GM19438 (cell line): Measurements from ENCODE around the gene TTC7B.
"Not testable (repeated sequence)": the region's sequence is repeated elsewhere in the genome, so short reads cannot be mapped to it uniquely, and the experiment has no call there.

Experiments used
- ATAC-seq: cut with Tn5 transposase; IDR thresholded peaks from one replicate; pipeline ENCODE4 v1.9.1; 2021; ENCODE audit warnings: low read depth; ENCODE audit not compliant: unreplicated experiment

Gene TTC7B

DNA sequence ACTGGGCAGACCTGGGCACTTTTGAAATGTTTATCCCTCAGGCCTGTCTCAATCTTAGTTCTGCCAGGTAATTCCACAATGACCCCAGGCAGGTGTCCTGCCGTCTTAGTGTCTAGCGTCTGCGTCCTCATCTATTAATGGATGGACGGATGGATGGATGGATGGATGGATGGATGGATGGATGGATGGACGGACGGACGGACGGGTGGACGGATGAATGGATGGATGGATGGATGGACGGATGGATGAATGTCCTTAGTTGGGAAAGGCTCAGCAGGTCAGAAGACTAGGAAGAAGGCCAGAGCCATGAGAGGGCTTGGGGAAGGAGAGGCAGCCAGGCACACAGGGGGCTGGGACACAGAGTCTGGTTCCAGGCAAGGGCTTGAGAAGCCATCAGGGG lies 278.1 kb downstream of the TTC7B start:
- ATAC-seq, result no peak

DNA sequence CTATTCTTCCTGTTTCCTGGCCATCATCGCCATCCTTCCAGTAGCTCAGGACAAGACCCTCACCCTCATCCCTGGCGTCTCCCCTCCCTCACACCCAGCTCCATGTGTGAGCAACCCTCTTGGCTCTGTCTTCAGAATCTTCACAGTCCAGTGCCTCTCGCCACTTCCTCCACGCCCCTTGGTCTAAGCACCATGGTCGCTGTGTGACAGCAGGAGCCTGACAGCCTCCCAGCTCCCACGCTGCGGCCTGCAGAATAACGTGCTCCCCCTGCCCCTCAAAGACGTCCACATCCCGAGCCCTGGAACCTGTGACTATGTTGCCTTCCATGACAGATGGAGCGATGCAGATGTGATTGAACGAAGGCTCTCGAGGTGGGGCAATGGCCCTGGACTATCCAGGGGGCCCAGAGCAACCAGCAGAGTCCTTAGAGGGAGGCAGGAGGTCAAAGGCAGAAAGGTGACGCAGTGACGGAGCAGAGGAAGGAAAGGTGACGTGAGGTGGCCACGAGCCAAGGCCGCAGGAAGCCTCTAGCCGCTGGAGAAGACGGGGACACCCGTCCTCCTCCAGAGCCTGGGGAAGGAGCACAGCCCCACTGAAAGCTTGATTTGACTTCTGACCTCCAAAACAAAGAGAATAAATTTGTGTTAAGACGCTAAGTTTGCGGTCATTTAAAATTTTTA lies 279.6 kb downstream of the TTC7B start:
- no peak for ATAC-seq

DNA sequence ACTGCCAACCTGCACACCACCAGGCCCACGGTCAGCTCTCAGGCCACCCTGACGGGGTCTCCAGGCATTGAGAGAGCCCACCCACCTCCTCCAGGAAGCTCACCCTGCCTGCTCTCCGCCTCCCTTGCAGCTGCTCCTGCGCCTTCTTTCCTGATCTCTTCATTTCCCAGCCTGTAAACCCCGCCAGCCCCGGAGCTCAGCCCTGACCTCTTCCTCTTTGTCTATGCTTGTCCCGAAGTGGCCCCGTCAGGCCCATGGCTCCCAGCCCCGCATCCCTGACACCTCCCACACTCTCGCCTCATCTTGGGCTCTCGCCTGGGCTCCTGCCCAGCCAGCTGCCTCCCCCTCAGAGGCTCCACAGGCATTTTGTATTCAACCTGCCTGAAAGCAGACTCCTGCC lies 280.1 kb downstream of the TTC7B start:
- no peak for ATAC-seq

DNA sequence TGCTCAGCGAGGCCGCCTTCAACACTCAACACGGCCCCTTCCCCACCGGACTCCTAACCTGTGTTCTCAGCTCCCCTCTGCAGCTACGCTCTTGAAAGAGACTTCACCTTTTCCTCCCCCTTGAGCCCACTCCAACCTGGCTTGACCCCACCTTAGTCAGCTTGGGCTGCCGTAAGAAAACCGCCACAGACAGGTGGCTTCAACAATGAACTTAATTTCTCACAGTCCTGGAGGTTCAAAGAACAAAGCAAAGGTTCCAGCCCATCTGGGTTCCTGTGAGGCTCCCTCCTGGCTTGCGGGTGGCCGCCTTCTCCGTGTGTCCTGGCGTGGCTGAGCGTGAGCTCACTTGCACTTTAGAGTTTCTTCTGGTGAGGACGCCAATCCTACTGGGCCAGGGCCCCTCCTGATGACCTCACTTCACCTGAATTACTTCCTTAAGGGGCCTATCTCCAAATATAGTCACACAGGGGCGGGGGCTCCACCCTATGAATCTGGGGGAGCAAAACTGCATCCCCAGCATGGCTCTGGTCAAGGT lies 280.6 kb downstream of the TTC7B start:
- no peak for ATAC-seq

DNA sequence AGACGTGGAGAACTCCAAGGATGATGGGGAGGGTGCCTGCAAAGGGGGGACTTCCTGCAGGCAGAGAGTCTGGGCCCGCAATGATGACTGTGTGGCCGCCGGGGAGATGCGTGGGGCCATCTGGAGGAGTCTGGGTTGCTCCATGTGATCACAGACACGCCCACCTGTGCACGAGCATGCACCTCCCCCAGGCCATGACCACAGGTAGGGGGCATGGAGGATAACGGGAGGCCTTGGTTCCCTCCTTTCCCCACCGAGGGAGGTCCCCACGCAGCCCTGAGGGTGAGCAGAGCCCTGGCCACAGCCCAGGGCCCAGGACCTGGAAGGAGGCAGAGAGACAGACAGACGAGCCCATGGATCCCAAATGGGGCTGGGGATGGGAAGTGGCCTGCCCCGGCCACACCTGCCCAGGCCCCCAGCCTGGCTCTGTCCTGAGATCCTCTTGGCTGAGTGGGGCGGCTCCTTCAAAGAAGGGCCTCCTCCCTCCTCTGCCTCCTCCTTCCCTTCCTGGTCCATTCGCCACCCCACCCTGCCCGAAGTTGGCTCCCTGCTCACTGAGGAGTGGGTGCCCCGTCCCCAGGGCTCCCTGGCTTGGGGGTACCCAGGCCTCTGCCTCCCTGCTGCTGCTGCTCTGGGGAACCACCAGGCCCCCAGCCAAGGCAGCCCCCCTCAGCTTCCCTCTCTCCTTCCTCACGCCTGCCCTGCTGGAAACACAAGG lies 281.2 kb downstream of the TTC7B start:
- no peak for ATAC-seq

DNA sequence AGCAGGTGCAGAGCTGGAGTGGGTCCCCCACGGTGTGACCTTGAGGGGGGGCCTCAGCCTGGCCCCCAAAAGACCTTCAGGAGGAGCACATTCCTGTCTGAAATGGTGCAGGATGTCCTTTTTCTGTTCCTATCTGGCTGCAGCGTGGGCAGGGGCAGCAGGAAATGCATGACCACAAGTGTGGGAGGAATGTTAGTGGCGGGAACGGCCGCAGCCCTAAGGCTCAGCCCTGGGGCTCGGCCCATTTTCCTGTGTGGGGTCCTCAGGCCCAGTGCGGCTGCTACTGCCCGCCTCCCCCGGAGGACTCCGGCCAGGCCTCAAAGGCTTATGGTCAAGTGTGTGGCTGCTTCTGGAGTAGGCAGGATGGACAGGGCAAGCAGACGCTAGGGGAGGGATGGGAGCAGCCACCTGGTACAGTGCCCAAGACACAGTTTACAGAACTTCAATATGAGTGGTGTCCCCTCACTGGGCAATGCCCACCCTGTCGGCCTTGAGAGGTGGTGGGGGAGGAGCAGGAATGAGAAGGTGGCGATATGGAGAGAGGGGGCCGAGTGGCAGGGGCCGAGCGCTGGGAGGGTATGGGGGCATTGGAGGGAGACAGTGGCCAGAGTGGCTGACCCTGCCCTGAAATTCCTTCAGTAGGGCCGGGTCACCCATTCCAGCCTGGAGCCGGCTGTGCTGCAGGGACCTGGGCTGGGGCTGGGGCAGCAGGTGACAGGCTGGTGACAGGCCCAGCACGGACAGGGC lies 282.0 kb downstream of the TTC7B start:
- no peak for ATAC-seq

DNA sequence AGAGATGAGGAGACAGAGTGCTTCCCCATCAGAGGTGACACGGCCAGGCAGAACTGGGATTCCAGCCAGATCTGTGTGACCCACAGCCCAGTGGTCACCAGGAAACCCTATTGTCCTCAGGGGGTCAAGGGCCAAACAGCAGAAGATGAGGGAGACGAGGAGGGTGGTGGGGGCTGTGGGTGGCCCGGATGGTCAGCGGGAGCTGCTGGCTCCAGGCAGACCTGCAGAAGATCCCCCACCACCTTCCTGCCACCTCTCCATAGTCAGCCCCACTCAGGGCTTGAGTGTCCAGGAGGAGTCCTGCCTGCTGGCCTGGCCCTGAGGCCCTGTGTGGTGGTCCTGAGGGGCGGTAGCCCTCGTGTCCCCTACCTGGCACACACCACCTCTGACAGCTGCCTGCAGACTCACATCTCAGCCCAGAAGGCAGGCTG lies 282.6 kb downstream of the TTC7B start:
- no peak for ATAC-seq

DNA sequence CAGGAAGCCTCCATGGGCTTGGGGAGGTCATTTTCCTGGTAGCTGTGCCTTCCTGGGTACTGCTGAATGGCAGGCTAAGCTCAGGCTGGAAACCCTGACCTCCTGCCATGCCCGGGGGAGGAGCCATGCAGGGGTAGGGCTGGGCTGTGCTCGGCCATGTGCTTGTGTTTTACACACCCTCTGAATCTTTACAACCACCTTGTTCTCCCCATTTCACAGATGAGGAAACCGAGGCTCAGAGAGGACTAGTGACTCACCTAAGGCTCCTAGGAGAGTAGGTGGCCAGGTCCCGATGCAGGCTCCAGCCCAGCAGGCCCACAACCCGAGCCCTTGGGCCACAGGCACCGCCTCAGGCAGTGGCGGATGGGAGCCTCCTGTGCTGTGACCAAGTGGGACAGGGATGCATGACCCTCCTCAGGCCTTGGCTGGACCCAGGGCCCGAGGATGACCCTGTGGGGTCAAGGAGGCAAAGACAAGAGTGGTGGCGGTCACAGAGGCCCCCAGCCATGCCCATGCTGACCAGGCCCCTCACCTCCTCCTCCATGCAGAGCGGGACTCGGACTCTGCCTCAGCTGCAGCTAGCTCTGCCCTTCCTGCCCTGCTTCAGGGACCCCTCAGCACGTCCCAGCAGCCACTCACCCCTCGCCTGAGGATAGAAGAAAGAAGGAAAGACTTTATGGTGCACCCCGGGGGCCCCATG lies 283.3 kb downstream of the TTC7B start:
- no peak for ATAC-seq

DNA sequence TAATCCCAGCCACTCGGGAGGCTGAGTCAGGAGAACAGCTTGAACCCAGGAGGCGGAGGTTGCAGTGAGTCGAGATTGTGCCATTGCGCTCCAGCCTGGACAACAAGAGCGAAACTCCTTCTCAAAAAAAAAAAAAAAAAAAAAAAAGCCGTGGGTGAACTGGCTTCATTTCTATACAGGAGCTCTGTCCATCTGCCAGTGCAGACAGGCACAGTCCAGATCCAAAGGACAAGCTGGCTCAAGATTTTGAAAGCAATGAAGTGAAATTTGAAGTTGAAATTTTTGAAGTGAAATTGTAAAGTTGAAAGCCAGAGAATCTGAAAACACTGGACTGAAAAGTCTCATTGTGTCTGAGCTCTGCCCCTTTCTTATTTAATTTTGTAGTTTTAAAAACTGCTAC lies 284.7 kb downstream of the TTC7B start:
- no peak for ATAC-seq

DNA sequence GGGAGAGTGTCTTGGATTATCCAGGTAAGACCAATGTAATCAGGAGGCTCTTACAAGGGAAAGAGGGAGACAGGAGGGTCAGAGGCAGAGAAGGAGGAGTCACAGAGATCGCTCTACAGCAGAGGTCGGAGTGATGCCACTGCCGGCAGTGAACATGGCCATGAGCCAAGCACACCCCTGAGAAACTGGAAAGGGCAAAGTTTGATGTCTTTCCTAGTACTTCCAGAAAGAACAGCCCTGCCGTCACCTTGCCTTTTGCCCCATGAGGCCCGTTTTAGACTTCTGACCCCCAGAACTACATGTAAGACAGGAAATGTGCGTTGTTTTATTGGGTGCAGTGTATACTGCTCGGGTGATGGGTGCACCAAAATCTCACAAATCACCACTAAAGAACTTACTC lies 285.7 kb downstream of the TTC7B start:
- ATAC-seq, result no peak

DNA sequence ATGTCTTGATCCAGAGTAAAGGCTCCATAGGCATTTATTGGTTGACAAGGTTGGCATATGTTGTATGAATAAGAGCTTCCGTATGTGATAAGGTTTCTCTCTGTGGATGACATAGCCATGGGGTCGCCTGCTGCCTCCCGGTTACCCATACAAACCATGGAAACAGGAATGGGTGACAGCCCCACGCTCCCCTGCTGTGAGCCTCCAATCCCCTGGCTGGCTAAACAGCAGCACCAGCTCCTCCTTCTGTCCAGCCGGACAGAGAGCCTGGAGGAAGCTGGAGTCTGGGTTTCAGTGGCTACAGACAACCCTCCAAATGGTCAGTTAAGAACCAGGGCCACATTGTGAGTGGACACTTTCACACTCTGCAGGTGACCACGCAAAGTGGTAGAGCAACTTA lies 288.3 kb downstream of the TTC7B start:
- ATAC-seq, result no peak

DNA sequence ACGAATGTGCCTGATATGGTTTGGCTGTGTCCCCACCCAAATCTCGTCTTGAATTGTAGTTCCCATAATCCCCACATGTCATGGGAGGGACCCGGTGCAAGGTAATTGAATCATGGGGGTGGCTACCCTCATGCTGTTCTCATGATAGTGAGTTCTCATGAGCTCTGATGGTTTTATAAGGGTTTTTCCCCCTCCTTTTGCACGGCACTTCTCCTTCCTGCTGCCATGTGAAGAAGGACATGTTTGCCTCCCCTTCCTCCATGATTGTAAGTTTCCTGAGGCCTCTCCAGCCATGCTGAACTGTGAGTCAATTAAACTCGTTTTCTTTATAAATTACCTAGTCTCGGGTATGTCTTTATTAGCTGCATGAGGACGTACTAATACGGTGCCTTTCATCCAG lies 289.7 kb downstream of the TTC7B start:
- ATAC-seq, result not testable (repeated sequence)

DNA sequence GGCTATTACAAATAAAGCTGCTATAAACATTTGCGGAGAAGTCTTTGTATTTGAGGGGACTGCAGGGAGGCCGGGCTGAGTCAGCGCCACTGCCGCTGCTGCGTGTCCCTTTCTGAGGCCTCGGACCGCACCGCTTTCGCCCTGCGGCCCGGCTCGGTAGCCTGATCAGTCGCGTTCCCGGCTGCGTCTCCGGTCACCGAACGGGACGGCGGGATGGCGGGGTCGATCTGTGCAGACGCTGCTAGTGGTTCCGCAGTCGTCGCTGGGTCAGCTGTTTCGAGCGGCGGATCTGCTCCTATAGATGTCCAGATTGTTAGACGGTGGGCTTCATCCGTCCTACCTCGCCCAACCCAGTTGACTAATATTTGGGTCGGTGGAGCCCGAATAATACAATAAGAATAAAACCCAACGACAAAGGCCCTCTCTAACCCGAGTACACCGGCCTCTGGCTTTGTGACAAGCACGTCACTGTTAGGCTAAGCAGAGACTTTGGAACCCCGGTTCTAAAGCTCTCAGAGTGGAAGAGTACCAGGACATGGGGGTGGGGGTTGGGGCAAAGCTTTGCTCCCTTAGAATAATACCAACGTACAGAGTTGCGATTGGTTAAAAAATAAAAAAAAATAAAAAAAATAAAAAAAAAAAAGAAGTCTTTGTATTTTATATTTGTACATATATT lies 290.7 kb downstream of the TTC7B start:
- ATAC-seq, result not testable (repeated sequence)

DNA sequence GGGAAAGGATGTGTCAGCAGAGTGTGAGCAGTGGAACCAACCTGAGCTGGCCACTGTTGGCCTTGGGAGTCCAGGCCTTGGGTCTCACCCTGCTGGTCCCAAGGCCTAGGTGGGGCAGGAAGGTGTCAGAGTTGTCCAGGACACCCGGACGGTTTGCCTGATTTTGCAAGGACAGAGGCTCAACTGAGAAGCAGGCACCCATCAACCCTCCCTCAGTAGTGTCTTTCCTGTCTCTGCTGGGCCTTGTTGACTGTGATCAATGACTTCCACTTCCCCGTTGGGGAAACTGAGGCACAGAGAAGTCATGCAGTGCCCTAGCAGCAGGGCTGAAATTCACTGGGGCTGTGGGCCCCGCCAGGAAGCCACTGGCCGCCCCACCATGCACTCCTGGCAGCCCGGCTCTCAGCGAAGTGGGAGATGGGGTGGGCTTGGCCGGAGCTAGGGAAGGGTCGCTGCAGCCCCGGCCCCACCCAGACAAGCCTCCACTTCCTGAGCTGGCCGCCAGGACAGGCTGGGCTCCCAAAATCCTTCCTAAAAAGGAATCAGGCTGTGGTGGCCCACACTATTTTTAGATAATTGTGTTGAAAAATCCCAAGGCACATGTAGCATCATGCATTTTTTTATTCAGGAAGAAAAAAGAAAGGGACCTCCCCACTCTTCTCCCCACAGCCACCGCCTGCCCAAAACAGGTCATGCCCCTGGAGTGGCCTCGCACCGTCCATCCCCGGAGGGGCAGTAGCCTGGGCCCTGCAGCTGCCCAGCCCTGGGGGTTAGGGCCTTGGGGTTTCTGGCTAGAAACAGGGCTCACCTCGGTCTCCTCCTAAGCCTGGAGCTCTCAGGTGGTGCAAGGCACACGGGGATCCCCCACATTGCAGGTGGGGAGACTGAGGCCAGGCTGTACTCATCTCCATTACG lies 292.0 kb downstream of the TTC7B start:
- ATAC-seq, result no peak

DNA sequence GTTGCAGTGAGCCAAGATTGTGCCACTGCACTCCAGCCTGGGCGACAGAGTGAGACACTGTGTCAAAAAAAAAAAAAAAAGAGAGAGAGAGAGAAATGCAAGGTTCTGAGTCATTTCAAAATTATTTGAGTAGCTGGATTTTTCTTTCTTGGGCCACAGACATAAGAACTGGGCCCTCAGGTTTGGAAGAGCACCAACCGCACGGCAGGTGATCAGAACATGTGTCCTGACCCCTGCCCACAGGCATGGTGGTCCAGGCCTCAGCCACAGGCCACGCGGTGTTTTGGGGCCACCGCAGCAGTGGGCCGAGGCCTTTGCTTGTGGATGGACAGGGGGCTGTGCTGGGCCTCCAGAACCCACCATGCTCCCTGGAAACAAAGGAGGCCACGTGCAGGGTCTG lies 292.7 kb downstream of the TTC7B start:
- no peak for ATAC-seq

DNA sequence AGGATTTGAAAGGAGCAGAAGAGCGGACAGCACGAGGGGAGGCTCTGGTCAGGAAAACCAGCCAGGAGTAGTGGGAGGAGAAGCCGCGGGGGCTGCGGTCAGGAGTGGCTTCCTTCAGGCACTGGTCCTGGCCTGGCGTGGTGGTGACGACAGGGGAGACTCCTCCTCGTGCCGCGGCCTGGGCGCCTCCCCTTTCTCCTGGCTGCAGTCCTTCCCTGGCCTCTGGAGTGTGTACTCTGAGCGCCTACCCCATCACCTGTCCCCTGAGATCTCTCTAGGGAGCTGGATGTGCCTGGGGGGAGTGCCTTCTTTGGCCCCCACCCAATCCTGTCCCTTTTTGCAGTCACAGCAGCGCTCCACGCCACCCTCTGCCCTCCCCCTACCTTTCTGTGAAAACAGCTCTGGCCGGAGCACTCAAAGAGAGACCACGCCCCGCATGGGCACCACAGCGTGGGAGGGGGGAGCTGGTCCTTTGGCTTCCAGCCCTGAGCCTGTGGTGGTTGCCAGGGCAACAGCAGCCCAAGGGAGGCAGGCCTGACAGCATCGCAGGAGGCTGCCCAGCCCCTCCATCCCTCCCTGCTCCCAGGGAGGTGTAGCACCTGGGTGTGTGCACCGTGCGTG lies 293.5 kb downstream of the TTC7B start:
- no peak for ATAC-seq

DNA sequence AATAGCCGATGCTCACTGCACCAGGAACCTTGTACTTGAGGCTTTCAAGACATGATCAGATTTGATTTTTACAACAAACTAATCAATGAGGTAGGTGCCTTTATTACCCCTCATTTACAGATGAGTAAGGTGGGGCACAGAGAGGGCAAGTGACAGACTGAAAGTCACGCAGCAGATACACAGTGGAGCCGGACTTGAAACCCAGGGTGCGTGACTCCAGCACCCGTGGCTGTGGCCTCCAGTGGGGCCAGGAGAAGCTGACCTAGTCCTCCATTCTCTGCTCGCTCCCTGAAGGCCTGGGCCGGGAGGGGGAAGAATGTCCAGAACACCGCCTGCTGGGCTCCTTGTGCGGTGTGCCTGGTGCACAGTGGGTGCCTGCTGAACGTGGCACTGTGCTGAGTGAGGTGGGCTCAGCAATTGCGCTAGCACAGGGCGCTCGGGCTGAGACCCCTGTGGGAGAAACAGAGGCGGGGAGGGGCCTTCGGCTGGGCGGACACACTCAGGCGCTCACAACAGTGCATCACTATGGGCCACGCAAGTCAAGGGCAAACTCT lies 294.2 kb downstream of the TTC7B start:
- ATAC-seq, result no peak

DNA sequence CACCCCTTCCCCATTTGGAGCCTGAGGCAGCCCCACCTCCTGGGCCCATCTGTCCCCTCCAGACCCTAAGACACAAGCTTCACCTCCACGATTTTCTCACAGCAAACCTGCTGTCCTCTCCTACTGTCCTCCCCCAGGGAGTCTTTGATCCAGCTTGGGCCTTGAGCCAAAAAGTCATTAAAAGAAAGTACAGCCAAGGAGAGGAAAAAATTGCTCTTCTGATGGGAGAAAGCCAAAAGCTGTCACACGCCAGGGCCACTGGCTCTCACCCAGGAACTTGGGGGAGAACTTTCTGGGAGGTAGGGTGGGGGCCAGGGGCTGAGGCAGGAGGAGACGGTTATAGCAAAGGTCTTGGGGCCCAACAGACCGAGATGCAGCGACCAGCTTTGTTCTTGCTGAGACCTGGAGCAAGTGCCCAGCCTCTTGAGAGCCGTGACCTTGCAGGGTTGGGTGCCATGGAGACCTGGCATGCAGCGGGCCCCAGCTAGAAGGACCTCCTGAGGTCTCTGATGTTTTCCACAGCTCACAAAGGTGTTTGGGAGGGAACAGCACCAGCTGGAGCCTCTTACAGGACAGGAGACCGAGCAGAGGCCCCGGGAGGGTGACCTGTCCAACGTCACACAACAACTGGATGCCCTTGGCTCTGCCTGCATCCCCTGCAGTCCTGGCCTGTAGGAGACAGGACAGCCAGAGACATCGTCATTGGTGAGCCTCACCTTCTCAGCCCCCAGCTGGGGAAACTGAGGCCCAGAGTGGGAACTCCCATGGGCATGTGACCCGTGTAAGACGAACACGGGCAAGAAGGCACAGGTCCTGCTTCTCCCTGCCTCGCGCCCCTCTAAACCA lies 294.9 kb downstream of the TTC7B start:
- no peak for ATAC-seq
